SK-N-MC (cell line): ENCODE data around the gene JMJD8.
"Not testable (repeated sequence)": the region's sequence is repeated elsewhere in the genome, so short reads cannot be mapped to it uniquely, and the experiment has no call there.

ENCODE experiments used
- EZH2 ChIP-seq: fragments of 200-600 bp; sonication (generic); IDR thresholded peaks from one replicate; pipeline ENCODE4 v1.6.1; 2017; ENCODE audit warnings: antibody characterized with exemption
- POLR2AphosphoS5 ChIP-seq: IDR thresholded peaks from 2 replicates; pipeline ENCODE4 v1.6.1; 2012; ENCODE audit warnings: mild to moderate bottlenecking, low read depth, low read length, borderline replicate concordance

DNA sequence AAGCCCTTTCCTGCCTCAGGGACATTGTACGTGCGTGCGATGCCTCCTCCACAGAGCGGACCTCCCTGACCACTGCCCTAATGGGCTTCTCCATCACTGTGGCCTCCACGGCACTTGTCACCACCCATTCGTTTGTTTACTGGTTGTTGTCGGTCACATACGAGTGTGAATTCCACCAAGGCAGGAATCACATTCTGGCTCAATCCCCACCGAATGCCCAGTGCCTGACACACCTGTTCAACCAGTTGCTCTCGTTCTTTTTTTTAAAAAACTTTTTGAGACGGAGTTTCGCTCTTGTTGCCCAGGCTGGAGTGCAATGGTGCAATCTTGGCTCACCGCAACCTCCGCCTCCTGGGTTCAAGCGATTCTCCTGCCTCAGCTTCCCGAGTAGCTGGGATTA lies 7.1 kb upstream of the JMJD8 start:
- TF ChIP-seq EZH2, POLR2AphosphoS5: not testable (repeated sequence)
